ENCODE data around the gene NT5C2.
"Not testable (repeated sequence)": the region's sequence is repeated elsewhere in the genome, so short reads cannot be mapped to it uniquely, and the experiment has no call there.

DNA sequence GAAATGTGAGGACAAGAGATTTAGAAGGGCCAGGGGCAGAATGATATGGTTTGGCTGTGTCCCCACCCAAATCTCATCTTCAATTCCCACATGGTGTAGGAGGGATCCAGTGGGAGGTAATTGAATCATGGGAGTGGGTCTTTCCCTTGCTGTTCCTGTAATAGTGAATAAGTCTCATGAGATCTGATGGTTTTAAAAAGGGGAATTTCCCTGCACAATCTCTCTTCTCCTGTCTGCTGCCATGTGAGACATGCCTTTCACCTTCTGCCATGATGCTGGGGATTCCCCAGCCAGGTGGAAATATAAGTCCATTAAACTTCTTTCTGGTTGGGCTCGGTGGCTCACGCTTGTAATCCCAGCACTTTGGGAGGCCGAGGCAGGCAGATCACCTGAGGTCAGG lies 57.9 kb downstream of the NT5C2 start:
- TF ChIP-seq, protein P1, sequence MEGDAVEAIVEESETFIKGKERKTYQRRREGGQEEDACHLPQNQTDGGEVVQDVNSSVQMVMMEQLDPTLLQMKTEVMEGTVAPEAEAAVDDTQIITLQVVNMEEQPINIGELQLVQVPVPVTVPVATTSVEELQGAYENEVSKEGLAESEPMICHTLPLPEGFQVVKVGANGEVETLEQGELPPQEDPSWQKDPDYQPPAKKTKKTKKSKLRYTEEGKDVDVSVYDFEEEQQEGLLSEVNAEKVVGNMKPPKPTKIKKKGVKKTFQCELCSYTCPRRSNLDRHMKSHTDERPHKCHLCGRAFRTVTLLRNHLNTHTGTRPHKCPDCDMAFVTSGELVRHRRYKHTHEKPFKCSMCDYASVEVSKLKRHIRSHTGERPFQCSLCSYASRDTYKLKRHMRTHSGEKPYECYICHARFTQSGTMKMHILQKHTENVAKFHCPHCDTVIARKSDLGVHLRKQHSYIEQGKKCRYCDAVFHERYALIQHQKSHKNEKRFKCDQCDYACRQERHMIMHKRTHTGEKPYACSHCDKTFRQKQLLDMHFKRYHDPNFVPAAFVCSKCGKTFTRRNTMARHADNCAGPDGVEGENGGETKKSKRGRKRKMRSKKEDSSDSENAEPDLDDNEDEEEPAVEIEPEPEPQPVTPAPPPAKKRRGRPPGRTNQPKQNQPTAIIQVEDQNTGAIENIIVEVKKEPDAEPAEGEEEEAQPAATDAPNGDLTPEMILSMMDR (IDR thresholded peaks at IDR 0.05), result not testable (repeated sequence)
- TF ChIP-seq POLR2A (IDR thresholded peaks at IDR 0.05), result not testable (repeated sequence)

All from lower leg skin (tissue), 3 donors.